NCI-H226 (cell line): ENCODE data around the gene CRMP1.
"Not testable (repeated sequence)": the region's sequence is repeated elsewhere in the genome, so short reads cannot be mapped to it uniquely, and the experiment has no call there.

Experiments
- DNase-seq: peaks from one replicate; pipeline ENCODE4 v3.0.0-alpha.2; 2015

The CRMP1 gene

DNA sequence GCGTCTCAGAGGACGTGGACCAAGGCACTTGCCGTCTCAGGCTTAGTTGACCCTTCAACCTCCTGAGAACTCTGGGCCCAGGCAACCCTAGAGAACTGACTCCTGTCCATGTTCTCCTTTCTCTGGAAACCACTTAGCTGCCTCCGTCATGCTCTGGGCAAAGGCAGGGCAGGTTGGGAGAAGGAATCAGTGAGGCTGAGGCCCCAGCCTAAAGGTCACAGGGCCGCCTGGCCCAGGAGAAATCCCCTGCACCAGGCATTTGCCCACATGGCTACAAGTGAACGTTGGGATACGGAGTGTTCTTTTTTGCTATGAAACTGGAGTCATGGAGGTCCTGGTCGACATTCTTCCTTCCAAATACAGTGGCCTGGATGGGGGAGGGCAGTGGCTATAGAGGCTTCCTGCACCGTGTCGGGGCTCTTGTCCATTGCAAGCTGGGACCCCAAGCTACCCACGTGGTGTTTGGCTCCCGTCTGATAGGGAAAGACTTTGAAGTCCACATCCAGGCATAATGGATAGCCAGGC lies 76.0 kb downstream of the CRMP1 start:
- DNase-seq = no peak

- no peak for DNase-seq
Observed at GRCh38 chr4:5816101-5816500, 76.8 kb downstream of the CRMP1 start.

DNA sequence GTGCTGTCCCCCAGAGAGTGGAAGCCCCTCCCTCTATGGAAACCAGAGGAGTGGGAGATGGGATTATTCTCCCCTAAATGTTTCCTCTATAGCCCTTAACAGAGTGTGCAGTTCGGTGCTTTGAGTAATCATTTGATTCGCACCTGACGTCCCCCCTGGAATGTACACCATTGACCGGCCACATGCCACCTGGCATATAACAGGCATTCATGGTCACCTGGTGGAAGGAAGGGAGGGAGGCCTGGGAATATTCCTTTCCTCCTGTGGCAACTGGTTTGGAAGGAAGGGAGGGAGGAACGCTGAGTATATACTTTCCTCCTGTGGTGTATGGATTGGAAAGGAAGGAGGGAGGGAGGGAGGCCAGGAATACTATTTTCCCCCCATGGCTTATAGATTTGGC lies 77.2 kb downstream of the CRMP1 start:
- DNase-seq = no peak

GRCh38 chr4:5814421-5814820 lies 78.5 kb downstream of the CRMP1 start:
- DNase-seq = no peak

- DNase-seq = no peak
Observed at GRCh38 chr4:5813882-5814255, 79.0 kb downstream of the CRMP1 start.

GRCh38 chr4:5812506-5813229 lies 80.2 kb downstream of the CRMP1 start:
- peak; percentile 32 for DNase-seq

DNA sequence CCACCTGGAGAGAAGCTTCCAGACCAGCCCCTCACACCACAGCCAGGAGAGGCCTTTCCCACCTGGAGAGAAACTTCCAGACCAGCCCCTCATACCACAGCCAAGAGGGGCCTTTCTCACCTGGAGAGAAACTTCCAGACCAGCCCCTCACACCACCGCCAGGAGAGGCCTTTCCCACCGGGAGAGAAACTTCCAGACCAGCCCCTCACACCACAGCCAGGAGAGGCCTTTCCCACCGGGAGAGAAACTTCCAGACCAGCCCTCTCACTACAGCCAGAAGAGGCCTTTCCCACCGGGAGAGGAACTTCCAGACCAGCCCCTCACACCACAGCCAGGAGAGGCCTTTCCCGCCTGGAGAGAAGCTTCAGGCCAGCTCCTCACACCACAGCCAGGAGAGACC lies 80.8 kb downstream of the CRMP1 start:
- DNase-seq = not testable (repeated sequence)

DNA sequence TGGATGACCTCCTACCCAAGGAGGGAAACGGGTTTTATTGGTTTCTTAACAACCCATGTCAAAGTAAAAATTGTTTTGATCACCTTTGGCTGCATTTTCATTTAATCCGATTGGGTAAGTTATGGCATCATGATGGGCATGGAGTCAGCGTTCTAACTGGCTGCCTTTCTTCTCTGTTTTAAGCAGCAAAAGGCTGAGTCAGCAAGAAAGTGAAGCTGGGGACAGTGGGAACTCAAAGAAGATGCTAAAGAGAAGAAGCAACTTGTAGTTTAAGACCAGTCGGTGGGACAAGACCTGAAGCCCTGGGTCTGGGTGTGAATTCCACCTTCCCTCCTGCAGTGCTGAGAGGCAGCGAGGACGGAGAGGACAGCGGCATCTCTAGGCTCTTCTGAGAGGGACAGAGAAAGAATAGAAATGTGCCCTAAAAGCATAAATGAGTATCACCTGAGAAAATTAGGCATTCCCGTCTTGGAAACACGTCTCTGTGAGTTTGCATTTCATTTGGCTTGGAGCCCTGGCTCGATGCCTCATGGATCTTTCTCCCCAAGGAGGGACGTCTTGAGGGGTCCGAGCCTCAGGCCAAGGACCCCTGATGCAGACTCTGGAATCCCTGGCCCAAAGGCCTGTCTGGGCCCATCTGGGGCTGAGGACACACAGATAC lies 82.0 kb downstream of the CRMP1 start:
- DNase-seq = no peak

DNA sequence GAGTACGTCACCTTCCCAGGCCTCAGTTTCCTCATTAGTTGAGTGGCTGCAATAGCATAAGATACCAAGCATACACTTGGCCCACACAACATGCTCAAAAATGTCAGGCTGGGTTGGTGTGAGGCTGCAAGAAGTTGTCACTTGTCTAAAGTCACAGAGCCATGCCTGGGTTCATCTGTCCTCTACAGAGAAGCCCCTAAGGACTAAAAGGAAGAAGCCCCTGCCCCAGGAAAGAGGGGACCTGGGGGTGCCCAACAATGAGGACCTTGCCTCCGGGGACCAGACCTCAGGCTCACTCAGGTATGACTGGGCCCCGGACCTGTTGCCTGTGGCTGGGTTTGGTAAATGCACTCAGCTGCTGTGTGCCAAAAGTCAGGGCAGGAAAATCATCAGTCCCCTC lies 82.7 kb downstream of the CRMP1 start:
- no peak for DNase-seq

DNA sequence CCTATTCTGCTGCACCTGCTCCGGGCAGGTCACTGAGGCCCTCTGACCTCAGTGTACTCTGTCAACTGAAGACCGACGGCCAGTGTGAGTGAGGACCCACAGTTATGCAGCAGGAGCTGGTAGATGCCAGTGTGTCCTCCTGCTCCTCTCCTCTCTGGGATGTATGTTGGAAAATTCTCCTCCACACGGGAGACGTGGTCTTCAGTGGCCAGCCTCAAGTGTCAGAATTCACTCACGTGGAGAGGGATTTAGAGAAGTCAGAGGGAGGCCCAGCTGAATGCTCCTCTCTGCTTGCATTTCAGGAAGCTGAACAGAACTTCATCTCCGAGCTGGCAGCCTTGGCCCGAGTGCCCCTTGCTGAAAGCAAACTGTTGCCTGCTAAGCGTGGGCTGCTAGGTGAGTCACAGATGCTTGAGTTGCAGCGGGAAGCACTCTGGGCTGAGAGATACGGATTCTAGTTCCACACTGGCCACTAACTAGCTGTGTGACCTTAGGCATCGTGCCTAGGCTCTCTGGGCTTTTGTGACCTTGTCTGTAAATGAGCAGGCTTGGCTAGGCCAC lies 83.6 kb downstream of the CRMP1 start:
- DNase-seq = no peak

GRCh38 chr4:5808081-5808741 lies 84.7 kb downstream of the CRMP1 start:
- DNase-seq = no peak

- no peak for DNase-seq
Observed at GRCh38 chr4:5805270-5805669, 87.6 kb downstream of the CRMP1 start.

DNA sequence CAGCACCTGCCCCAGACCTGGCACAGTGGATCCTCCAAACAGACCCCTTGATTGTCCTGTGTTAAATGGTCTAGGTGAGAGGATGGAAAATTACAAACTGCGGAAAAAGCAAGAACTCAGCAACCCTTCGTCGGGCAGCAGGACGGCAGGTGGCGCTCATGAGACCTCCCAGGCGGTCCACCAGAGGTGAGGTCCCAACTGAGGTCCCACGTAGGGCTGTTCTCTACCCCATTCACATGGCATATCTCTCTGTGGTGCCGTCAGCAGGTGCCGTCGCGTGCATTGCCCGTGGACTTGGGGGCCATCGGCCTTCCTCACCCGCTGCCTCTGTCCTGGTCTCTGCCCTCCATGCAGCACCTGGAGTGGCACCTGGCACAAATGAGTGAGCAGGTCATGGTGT lies 88.2 kb downstream of the CRMP1 start:
- DNase-seq = no peak

DNA sequence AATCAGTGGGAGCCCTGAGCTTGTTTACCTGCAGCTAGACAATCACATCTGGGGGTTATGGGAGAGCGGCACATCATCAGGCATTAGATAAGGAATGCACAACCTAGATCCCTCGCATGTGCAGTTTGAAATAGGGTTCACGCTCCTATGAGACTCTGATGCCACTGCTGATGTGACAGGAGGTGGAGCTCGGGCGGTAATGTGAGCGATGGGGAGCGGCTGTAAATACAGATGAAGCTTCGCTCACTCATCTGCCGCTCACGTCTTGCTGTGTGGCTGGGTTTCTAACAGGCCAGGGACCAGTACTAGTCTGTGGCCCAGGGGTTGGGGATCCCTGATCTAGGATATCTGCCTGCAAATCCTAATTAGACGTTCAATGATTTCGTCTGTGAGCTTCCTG lies 90.3 kb downstream of the CRMP1 start:
- no peak for DNase-seq

GRCh38 chr4:5801696-5802095 lies 91.2 kb downstream of the CRMP1 start:
- DNase-seq = no peak

DNA sequence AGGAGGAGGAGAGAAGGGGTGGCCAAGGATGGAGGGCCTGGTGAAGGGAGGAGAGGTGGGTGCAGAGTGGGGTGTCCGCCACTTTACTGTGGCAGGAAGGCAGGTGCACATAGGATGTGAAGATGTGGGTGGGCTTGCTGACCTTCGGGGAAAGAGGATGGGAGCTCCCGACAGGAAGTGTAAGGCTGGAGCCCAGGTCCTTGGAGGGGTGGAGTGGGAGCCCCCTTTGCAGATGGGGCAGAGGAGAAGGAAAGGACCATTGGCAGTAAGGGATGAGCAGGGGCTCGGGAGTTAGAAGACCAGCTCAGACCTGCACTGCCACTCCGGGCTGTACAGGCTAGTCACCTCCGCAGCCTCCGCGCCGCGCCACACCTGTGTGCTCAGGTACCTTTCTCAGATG lies 92.4 kb downstream of the CRMP1 start:
- DNase-seq = no peak

- DNase-seq = no peak
Observed at GRCh38 chr4:5799406-5799805, 93.5 kb downstream of the CRMP1 start.

- DNase-seq = no peak
Observed at GRCh38 chr4:5798946-5799345, 93.9 kb downstream of the CRMP1 start.

GRCh38 chr4:5798462-5798861 lies 94.4 kb downstream of the CRMP1 start:
- DNase-seq = no peak

GRCh38 chr4:5797866-5798265 lies 95.0 kb downstream of the CRMP1 start:
- DNase-seq = no peak

GRCh38 chr4:5796976-5797375 lies 95.9 kb downstream of the CRMP1 start:
- no peak for DNase-seq

- DNase-seq = no peak
Observed at GRCh38 chr4:5795580-5795979, 97.3 kb downstream of the CRMP1 start.

DNA sequence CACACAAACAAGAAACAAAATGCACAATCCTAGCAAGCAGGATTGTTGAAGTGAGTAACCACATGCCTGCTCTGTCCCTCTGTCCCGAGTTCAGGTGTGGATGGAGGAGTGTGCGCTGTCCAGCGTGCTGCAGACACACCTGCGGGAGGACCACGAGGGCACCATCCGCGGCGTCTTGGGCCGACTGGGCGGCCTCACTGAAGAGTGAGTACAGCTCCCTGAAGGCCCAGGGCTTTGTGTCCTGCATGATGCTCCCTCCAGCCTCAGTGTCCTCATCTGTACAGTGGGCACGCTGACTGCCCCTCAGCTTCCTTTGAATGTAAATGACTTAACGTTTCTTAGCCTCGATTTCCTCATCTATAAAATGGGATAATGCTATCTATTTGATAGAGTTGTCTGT lies 99.4 kb downstream of the CRMP1 start:
- no peak for DNase-seq

DNA sequence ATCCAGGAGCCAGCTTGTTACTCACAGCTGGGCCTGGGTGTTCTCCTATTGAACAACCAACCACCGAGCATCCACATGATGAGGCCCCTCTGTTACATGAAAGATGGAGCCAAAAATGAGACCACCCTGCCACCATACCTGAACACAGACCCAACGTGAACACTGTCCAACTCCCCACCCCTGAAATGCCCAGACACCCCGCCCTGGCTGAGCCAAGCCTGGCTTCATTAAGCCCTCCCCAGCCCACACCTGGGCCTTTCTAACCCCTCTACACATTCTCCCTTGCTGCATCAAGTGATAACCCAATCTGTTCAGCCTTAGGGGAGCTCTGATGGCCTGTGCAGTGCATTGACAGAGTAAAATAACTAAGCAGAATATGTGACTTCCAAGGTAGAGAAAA lies 101.2 kb downstream of the CRMP1 start:
- no peak for DNase-seq
